Dendritic cell treated with granulocyte-macrophage colony-stimulating factor and Interleukin-4, amounts not matched to agents 40 ng/mL and 50 ng/mL, for 4 days (primary cell): ENCODE results near the gene UMODL1.
A peak's percentile ranks its signal among the peaks of the same experiment; 100 is the strongest.
"Not testable (repeated sequence)": the region's sequence is repeated elsewhere in the genome, so short reads cannot be mapped to it uniquely, and the experiment has no call there.

Source experiments
- H3K27ac Mint-ChIP-seq: one replicate; pipeline ENCODE4 v1.8.0; 2022; ENCODE audit warnings: mild to moderate bottlenecking, mixed read lengths
- H3K27me3 Mint-ChIP-seq: one replicate; pipeline ENCODE4 v1.8.0; 2022; ENCODE audit warnings: mild to moderate bottlenecking, mixed read lengths
- H3K36me3 Mint-ChIP-seq: one replicate; pipeline ENCODE4 v1.8.0; 2022; ENCODE audit warnings: low read depth, mixed read lengths
- H3K4me1 Mint-ChIP-seq: one replicate; pipeline ENCODE4 v1.8.0; 2022; ENCODE audit warnings: low read depth, mixed read lengths
- H3K4me3 Mint-ChIP-seq: one replicate; pipeline ENCODE4 v1.8.0; 2022; ENCODE audit warnings: mild to moderate bottlenecking, moderate library complexity, mixed read lengths
- H3K9me3 Mint-ChIP-seq: one replicate; pipeline ENCODE4 v1.8.0; 2022; ENCODE audit warnings: mixed read lengths
- intact Hi-C: fragments of 100-400 bp; cut with micrococcal nuclease; formaldehyde crosslinking; loops from one replicate; pipeline ENCODE4 v1.15.0; 2022

UMODL1 gene

DNA sequence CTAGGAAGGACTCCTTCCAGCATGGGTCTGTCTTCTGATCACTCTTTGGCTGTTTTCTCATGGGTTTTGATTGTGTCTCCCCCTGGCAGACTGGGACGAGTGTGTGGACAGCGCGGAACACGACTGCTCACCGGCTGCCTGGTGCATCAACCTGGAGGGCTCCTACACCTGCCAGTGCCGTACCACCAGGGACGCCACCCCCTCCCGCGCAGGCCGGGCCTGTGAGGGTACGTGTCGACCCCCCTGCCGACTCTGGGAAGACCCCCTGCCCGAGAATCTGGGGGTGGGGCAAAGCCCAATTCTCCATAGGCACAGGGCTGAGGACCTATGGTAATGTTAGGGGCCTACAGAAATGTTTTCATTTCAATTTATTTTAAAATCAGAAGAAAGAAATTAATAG lies 38.4 kb downstream of the UMODL1 start:
- intact Hi-C loops, result no loop called here
- Mint-ChIP-seq H3K27me3 (peaks cover 39% of the 10 kb centered on the region), H3K9me3 (no peaks in the 10 kb centered on the region), H3K27ac (no peak overlapping the region), H3K4me3 (no peak overlapping the region), H3K36me3 (no peaks in the 10 kb centered on the region), H3K4me1 (peaks cover 31% of the 10 kb centered on the region)

- H3K36me3 Mint-ChIP-seq, result no peaks in the 10 kb centered on the region
- no peak overlapping the region for H3K4me3 Mint-ChIP-seq
- H3K27ac Mint-ChIP-seq, result no peak overlapping the region
- peaks cover 36% of the 10 kb centered on the region for H3K27me3 Mint-ChIP-seq
- intact Hi-C loops, result loop anchor here (10.0 kb wide), 2 partner anchors 155 to 495 kb away; partner anchors contain the start of gene C2CD2
- H3K4me1 Mint-ChIP-seq, result peaks cover 32% of the 10 kb centered on the region
- H3K9me3 Mint-ChIP-seq, result no peaks in the 10 kb centered on the region
These were observed 38.9 kb downstream of the UMODL1 start for GRCh38 chr21:42109873-42110525.

DNA sequence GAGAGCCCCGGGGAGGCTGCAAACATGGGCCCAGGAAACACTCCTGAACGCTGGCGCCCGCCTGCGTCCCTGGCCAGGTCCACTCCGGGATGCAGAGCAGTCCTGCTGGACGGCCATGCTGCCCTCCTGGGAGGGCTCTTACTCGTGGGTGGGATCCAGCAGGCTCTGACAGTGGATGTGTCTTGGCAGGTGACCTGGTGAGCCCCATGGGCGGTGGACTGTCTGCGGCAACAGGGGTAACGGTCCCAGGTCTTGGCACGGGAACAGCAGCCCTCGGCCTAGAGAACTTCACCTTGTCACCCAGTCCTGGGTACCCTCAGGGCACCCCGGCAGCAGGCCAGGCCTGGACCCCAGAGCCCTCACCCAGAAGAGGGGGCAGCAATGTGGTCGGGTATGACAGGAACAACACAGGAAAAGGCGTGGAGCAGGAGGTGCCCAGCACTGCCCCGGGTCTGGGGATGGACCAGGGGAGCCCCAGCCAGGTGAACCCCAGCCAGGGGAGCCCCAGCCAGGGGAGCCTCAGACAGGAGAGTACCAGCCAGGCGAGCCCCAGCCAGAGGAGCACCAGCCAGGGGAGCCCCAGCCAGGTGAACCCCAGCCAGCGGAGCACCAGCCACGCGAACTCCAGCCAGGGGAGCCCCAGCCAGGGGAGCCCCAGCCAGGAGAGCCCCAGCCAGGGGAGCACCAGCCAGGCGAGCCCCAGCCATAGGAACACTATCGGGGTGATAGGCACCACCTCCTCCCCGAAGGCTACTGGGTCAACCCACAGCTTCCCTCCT lies 39.8 kb downstream of the UMODL1 start:
- peaks cover 32% of the 10 kb centered on the region for H3K4me1 Mint-ChIP-seq
- intact Hi-C loops, result loop anchor here (10.0 kb wide), 2 partner anchors 156 to 496 kb away; partner anchors contain the start of gene C2CD2
- no peak overlapping the region for H3K4me3 Mint-ChIP-seq
- H3K9me3 Mint-ChIP-seq, result no peaks in the 10 kb centered on the region
- H3K27me3 Mint-ChIP-seq, result peaks cover 38% of the 10 kb centered on the region
- no peak overlapping the region for H3K27ac Mint-ChIP-seq
- no peaks in the 10 kb centered on the region for H3K36me3 Mint-ChIP-seq

DNA sequence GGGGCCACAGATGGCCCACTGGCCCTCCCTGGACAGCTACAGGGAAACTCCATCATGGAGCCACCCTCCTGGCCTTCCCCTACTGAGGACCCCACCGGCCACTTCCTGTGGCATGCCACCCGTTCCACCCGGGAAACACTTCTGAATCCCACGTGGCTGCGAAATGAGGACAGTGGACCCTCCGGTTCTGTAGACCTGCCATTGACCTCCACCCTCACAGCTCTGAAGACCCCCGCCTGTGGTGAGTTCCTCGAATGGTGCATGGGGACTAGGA lies 40.3 kb downstream of the UMODL1 start:
- H3K4me1 Mint-ChIP-seq, result peaks cover 32% of the 10 kb centered on the region
- no peak overlapping the region for H3K27ac Mint-ChIP-seq
- no peaks in the 10 kb centered on the region for H3K36me3 Mint-ChIP-seq
- H3K9me3 Mint-ChIP-seq, result no peaks in the 10 kb centered on the region
- peaks cover 39% of the 10 kb centered on the region for H3K27me3 Mint-ChIP-seq
- intact Hi-C loops, result loop anchor here (10.0 kb wide), 2 partner anchors 157 to 497 kb away; partner anchors contain the start of gene C2CD2
- no peak overlapping the region for H3K4me3 Mint-ChIP-seq

DNA sequence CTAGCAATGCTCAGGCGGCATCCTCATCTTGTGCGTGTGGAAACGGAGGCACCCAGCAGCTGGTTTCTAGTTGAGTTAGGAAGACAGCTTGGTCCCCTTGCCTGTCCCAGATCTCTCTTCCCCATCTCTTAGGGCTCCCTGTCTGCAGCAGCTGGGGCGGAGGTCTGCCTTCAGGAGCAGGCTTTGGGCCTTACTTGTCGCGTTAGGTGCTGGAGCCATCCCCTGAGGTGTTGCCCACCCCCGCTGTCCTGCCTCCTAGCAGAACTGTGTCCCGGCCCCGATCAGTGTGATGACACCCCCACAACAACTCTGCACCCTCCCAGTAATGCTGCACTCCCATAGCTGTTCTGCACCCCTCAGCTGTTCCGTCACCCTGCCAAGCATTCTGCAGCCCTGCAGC lies 40.7 kb downstream of the UMODL1 start:
- peaks cover 32% of the 10 kb centered on the region for H3K4me1 Mint-ChIP-seq
- H3K36me3 Mint-ChIP-seq, result no peaks in the 10 kb centered on the region
- intact Hi-C loops, result loop anchor here (10.0 kb wide), 2 partner anchors 157 to 497 kb away; partner anchors contain the start of gene C2CD2
- peaks cover 38% of the 10 kb centered on the region for H3K27me3 Mint-ChIP-seq
- no peaks in the 10 kb centered on the region for H3K9me3 Mint-ChIP-seq
- H3K27ac Mint-ChIP-seq, result no peak overlapping the region
- H3K4me3 Mint-ChIP-seq, result no peak overlapping the region

GRCh38 chr21:42112238-42112637 lies 41.1 kb downstream of the UMODL1 start:
- peaks cover 37% of the 10 kb centered on the region for H3K27me3 Mint-ChIP-seq

DNA sequence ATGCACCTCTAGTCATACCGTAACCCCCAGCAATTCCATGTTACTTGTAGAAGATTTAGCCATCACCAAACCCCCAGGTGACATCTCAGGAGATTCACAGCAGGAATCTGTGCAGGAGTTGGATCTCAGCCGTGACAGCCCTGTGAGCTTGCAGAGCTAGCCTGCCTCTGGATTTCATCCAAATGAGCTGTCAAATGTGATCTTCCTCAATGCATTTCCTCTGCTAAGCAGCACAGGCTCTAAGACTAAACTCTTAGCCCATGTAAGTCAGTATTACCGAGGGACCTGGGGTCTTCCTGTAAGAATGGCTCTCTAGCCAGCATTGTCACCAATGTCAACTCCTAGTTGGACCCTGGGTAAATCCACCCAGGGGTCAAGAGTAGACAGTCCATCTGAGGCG lies 41.7 kb downstream of the UMODL1 start:
- intact Hi-C loops, result loop anchor here (10.0 kb wide), 2 partner anchors 158 to 498 kb away; partner anchors contain the start of gene C2CD2
- no peak overlapping the region for H3K4me3 Mint-ChIP-seq
- H3K27ac Mint-ChIP-seq, result no peak overlapping the region
- no peaks in the 10 kb centered on the region for H3K36me3 Mint-ChIP-seq
- H3K27me3 Mint-ChIP-seq, result peaks cover 37% of the 10 kb centered on the region
- peaks cover 40% of the 10 kb centered on the region for H3K4me1 Mint-ChIP-seq
- H3K9me3 Mint-ChIP-seq, result no peaks in the 10 kb centered on the region

More at GRCh38 chr21:42112238-42112637, 41.1 kb downstream of the UMODL1 start:
- no peak overlapping the region for H3K4me3 Mint-ChIP-seq
- intact Hi-C loops, result loop anchor here (10.0 kb wide), 2 partner anchors 157 to 497 kb away; partner anchors contain the start of gene C2CD2
- H3K27ac Mint-ChIP-seq, result no peak overlapping the region
- H3K36me3 Mint-ChIP-seq, result no peaks in the 10 kb centered on the region
- H3K9me3 Mint-ChIP-seq, result no peaks in the 10 kb centered on the region
- peaks cover 36% of the 10 kb centered on the region for H3K4me1 Mint-ChIP-seq

DNA sequence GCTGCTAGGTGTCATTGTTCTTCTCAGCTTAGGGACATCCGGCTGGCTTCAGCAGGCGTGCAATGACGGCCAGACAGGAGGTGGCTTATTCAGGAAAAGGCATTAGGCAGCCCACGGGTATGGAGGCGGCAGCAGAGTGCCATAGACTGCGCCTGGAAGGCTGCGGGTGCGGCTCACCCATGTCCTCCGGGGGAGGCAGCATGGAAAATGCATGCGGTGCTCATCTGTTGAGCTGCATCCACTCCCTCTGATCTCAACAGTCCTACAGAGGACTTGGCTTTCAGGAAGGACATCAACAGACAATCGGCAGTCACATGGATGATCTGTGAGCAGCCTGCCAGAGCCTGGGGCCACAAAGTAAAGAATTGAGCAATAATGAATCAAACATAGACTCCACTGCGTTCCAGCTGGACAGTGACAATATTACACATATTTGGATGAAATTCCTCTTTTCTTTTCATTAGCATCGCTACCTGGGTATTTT lies 42.9 kb downstream of the UMODL1 start:
- Mint-ChIP-seq H3K4me1 (peaks cover 46% of the 10 kb centered on the region), H3K36me3 (no peaks in the 10 kb centered on the region), H3K4me3 (no peak overlapping the region), H3K27ac (no peak overlapping the region), H3K9me3 (no peaks in the 10 kb centered on the region), H3K27me3 (peaks cover 43% of the 10 kb centered on the region)
- intact Hi-C loops, result loop anchor here (10.0 kb wide), 2 partner anchors 159 to 499 kb away; partner anchors contain the start of gene C2CD2

- H3K9me3 Mint-ChIP-seq, result no peaks in the 10 kb centered on the region
- intact Hi-C loops, result loop anchor here (5.0 to 10.0 kb wide), 3 partner anchors 160 to 500 kb away; partner anchors contain the start of genes C2CD2 and PRDM15
- H3K4me3 Mint-ChIP-seq, result no peak overlapping the region
- H3K27me3 Mint-ChIP-seq, result peaks cover 50% of the 10 kb centered on the region
- H3K27ac Mint-ChIP-seq, result no peak overlapping the region
- H3K36me3 Mint-ChIP-seq, result no peaks in the 10 kb centered on the region
- peaks cover 53% of the 10 kb centered on the region for H3K4me1 Mint-ChIP-seq
These were observed 43.5 kb downstream of the UMODL1 start for GRCh38 chr21:42114646-42115045.

- H3K4me3 Mint-ChIP-seq, result no peak overlapping the region
- no peak overlapping the region for H3K27ac Mint-ChIP-seq
- no peaks in the 10 kb centered on the region for H3K36me3 Mint-ChIP-seq
- H3K4me1 Mint-ChIP-seq, result peaks cover 53% of the 10 kb centered on the region
- intact Hi-C loops, result loop anchor here (5.0 to 10.0 kb wide), 3 partner anchors 160 to 500 kb away; partner anchors contain the start of genes C2CD2 and PRDM15
- H3K9me3 Mint-ChIP-seq, result no peaks in the 10 kb centered on the region
- H3K27me3 Mint-ChIP-seq, result peaks cover 53% of the 10 kb centered on the region
These were observed 44.1 kb downstream of the UMODL1 start for GRCh38 chr21:42115136-42115683.

DNA sequence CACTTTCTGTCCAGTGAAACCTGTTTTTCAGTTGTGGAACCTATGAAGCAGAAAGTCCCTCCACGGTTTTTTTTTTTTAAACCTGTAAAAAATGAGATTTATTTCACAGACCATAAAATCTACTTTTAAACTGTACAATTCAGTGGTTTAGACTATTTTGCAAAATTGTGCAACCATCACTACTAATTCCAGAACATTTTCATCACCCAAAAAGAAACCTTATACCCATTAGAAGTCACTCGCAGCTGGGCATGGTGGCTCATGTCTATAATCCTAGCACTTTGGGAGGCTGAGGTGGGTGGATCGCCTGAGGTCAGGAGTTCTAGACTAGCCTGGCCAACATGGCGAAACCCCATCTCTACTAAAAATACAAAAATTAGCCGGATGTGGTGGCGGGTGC lies 45.4 kb downstream of the UMODL1 start:
- H3K4me1 Mint-ChIP-seq, result peaks cover 62% of the 10 kb centered on the region
- H3K4me3 Mint-ChIP-seq, H3K27ac Mint-ChIP-seq, H3K36me3 Mint-ChIP-seq, H3K9me3 Mint-ChIP-seq: not testable (repeated sequence)
- H3K27me3 Mint-ChIP-seq, result peaks cover 64% of the 10 kb centered on the region
- intact Hi-C loops, result loop anchor here (5.0 to 10.0 kb wide), 3 partner anchors 162 to 502 kb away; partner anchors contain the start of genes C2CD2 and PRDM15

DNA sequence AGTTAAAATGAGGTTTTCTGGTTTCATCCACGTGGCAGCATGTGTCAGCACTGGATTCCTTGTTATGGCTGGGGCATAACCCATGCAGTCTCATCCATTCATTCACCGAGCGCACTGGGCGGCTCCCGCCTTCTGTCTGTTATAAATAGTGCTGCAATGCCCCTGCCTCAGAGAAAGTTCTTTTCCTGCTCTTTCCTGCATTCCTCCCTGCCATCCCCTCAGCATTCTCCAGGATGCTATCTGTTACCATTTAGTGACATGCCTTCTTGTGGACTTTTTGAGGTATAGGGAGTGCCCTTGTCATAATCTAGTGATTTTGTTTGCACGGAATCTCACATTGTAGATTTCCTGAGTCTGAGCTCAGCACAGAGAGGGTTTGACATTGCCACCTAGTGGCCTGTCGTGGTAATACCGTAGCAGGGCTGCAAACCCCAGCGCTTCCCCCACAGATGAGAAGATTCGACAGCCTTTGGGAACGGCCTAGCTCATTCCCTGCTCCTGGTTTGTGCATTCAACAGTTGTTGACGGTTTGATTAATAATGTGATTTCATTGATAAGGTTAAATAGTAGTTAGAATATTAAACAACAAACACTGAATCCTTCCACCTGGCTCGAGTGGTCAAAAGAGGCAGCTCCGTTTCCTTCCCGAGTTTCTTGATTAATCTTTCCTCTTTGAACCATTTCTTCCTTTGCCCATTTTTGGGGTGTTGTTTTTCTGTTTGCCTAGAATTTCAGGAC lies 46.3 kb downstream of the UMODL1 start:
- Mint-ChIP-seq H3K36me3 (no peaks in the 10 kb centered on the region), H3K27ac (peak overlapping the region; percentile 1), H3K4me1 (peaks cover 57% of the 10 kb centered on the region), H3K27me3 (peaks cover 63% of the 10 kb centered on the region), H3K4me3 (peak overlapping the region; percentile 49), H3K9me3 (no peaks in the 10 kb centered on the region)
- intact Hi-C loops, result loop anchor here (1.0 to 10.0 kb wide), 5 partner anchors 107 to 503 kb away; partner anchors contain the start of genes C2CD2, PRDM15 and ZBTB21
